Activated CD8-positive, alpha-beta memory T cell treated with anti-CD3 and anti-CD28 coated beads, Interleukin-2, amount 50 U/mL, for 4 hours (primary cell): Measurements from ENCODE around the gene LOC101059915.
A peak's percentile ranks its signal among the peaks of the same experiment; 100 is the strongest.
"Not testable (repeated sequence)": the region's sequence is repeated elsewhere in the genome, so short reads cannot be mapped to it uniquely, and the experiment has no call there.

Source experiments
- DNase-seq: peaks from one replicate; pipeline ENCODE4 v3.0.0-alpha.2; 2020

Gene LOC101059915

GRCh38 chrX:71644406-71644805 lies 22.9 kb upstream of the LOC101059915 start:
- DNase-seq: not testable (repeated sequence)

GRCh38 chrX:71650333-71650969 lies 16.9 kb upstream of the LOC101059915 start:
- DNase-seq: no peak

GRCh38 chrX:71652405-71652804 lies 14.9 kb upstream of the LOC101059915 start:
- peak; percentile 61 for DNase-seq

DNA sequence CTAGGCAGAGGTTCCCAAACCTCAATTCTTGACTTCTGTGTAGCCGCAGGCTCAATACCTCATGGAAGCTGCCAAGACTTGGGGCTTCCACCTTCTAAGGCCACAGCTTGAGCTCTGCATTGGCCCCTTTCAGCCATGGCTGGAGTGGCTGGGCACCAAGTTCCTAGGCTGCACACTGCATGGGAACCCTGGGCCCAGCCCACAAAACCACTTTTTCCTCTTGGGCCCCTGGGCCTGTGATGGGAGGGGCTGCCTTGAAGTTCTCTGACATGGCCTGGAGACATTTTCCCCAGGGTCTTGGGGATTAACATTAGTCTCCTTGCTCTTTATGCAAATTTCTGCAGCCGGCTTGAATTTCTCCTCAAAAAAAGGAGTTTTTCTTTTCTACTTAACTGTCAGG lies 14.0 kb upstream of the LOC101059915 start:
- no peak for DNase-seq

DNA sequence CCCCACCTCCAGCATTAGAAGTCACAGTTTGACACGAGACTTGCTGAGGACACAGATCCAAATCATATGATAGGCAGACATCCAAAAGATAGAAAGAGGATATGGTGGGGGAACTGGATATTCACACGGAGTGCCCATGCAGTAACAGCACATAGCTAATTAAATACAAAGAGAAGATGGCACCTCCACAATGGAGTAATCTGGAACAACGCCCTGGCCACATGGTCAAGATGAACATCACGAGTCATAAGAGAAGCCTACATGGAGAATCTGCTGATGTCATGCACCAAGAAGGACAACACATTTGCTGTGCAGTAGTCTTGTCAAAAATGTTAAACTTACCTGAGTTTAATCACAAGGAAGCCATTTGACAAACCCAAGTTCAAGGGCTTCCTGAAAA lies 10.1 kb upstream of the LOC101059915 start:
- DNase-seq: no peak

DNA sequence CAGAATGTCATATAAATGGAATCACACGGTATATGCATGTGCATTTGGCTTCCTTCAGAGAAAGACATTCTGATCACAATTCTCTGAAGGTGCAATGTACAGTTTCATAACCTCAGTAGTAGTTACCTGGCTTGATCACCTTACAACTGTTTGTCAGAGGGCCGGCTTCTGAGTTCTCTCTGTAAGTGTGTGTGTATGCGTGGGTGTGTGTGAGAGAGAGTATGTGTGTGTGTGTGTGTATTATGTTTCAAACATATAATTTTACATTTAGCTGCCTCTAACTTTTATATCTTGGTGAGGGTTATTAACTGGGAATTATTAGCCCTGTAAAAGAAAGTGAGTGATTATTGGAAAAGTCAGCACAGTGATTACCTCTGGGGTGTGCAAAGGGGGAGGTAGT lies 8.0 kb upstream of the LOC101059915 start:
- no peak for DNase-seq

DNA sequence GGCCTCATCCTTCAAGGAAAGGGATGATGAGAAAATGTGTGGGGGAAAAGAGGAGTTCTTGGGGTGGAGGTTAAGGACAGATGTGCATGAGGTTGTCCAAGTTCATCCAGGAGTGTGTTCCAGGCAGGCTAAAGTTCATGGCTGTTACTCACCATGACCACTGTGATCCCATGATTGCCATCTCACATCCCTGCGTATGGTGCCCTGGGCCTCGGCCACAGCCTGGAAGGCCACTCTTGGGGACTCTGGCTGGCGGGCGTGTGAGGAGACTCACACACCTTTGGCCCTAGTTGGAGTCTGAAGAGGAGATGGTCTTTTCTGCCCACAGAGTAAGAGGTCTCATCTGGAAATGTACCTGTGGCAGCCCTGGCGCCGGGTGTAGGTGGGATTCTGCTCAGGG lies 7.4 kb upstream of the LOC101059915 start:
- DNase-seq: no peak

DNA sequence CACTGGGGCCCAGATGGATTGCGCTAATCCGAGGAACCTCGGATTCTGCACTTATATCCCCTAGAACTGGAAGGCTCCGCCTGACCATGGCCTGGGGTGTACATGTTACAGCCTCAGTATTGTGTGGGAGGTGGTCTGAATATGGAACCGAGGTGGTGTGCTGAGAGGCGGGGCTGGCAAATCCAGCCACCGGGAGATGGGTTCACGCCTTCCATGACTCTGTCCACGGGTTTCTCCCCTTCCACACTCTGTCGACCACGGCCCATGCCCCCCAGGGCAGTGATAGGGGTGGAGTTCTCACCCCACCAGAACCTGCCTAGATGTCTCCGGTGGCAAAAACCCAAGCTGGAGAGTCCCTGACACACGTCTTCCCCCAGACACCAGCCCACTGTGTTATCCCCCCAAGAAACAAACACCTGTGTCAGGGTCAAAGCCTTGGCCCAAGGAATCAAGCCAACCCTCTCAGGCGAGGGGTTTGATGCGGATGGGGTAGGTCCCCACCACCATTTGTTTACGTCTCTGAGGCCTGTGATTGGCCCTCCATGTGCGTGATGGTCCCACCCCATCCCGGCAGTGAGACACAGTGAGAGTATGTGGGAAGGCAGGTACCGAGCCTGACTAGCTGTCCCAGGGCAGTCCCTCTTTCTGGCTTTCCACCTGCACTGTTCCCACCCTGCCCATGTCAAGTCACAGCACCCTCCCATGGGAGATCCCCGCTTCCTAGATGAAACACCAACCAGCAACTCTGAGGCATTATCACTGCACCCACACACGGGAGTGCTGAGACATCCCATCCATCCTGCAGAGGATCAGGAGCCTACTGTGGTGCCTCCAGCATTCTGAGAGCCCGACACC lies 6.6 kb upstream of the LOC101059915 start:
- DNase-seq: no peak

- DNase-seq: no peak
Observed at GRCh38 chrX:71661919-71662318, 5.4 kb upstream of the LOC101059915 start.

DNA sequence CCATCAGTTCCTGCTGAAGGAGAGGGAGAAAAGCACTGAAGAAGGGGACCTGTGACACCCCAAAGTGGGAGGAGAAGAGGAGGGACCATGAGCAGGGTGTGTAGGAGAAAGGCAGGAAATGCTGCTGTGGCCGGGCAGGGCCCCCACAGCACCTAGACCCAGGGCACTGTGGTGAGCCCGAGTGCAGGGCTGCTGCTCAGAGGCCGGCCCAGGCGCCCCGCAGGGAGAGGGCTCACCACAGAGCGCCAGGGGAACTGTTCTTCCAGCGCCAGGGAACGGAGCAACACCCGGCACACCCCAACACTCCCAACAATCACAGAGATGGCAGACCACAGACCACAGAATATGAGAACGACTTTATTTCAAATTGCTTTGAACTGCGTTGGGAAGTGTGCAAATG lies 4.7 kb upstream of the LOC101059915 start:
- DNase-seq: not testable (repeated sequence)

- peak; percentile 64 for DNase-seq
Observed at GRCh38 chrX:71663238-71663637, 4.1 kb upstream of the LOC101059915 start.

DNA sequence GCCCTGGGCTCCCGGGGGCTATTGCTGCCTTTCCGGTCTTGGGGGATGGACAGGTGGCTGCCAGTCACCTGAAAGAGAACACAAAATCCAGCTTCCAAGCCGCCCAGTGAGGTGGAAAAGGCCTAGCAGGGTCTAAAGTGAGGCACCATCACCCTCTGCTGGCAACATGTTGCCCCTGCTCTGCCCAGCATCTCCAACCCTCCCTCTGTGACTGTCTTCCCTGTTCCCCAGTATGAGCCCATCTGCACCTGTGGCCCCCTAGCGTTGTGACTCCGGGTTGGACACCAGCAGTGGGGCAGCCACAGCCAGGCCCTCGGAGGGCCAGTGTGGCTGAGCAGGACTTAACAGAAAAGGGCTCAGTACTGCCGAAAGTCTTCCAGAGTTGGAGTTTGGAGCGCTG lies 3.1 kb upstream of the LOC101059915 start:
- not testable (repeated sequence) for DNase-seq

GRCh38 chrX:71664889-71665491 lies 2.4 kb upstream of the LOC101059915 start:
- DNase-seq: no peak

- DNase-seq: no peak
Observed at GRCh38 chrX:71665747-71666146, 1.6 kb upstream of the LOC101059915 start.

- no peak for DNase-seq
Observed at GRCh38 chrX:71666240-71667223, 814 bp upstream of the LOC101059915 start.

DNA sequence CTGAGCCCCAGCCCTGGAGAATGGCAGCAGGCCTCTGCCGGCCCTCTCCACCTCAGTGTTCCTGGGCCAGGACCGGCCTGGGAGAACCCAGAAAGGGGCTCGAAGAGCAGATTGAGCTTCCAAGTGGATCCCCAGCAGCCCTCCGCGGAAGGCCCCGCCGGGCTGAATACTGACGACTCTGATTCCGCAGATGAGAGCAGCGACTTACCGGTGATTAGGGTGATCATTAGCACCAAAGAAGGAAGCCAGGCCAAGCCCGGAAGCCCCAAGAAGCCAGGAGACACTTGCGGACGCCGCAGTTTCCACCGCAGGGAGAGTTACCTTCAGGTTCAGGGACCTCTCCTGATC lies 876 bp downstream of the LOC101059915 start:
- no peak for DNase-seq

DNA sequence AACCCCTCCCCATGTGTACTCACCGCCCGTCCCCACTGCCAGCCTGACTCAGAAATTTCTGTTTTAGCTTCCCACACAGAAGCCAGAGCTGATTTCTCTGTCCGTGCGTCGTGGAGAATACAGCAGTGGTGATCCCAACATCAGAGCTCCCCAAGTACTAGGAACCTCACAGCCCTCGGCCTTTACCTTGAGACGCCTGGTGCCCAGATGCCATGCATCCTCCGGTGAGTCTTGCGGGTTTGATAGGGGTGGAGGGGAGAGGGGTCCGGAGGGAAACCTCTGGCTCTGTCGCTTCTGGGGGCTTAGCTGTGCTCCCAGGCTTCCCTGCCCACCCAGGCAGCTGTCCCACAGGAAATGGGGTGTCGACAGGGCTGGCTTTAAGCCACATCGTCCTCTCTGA lies 2.1 kb downstream of the LOC101059915 start:
- no peak for DNase-seq

DNA sequence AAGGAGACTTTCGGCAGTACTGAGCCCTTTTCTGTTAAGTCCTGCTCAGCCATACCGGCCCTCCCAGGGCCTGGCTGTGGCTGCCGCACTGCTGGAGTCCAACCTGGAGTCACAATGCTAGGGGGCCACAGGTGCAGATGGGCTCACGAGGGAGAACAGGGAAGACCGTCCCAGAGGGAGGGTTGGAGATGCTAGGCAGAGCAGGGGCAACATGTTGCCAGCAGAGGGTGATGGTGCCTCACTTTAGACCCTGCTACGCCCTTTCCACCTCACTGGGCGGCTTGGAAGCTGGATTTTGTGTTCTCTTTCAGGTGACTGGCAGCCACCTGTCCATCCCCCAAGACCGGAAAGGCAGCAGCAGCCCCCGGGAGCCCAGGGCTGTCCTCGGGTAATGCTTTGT lies 2.6 kb downstream of the LOC101059915 start:
- DNase-seq: not testable (repeated sequence)

DNA sequence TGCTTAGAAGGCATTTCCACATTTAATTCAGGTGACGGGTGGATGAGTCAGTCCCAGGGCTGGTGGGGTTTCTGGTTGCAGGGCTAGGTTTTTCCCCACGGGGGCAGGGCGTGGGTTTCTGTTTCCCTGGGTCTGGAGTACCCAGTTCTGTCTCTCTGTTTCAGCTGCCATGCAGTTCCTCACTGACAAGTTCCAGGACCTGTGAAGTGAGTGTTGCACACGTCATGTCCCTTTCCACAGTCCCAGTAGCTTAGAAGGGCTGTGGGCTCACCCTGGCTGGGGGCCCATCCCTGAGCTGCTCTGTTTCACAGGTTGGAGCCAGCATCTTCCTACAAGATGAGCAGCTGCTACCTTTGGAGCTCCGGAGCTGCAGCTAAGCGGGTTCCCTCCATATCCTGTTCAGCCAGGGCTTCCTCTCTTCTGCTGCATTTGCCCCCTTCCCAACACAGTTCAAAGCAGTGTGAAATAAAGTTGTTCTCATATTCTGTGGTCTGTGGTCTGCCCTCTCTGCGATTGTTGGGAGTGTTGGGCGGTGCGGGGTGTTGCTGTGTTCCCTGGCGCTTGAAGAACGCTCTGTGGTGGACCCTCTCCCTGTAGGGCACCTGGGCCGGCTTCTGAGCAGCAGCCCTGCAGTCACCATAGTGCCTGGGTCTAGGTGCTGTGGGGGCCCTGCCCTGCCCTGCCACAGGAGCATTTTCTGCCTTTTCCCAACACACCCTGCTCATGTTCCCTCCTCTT lies 3.9 kb downstream of the LOC101059915 start:
- DNase-seq: peak; percentile 56

- no peak for DNase-seq
Observed at GRCh38 chrX:71671938-71672337, 4.6 kb downstream of the LOC101059915 start.

- not testable (repeated sequence) for DNase-seq
Observed at GRCh38 chrX:71675636-71676035, 8.3 kb downstream of the LOC101059915 start.
